RWPE2 (cell line): ENCODE measurements around the gene BEND7.

Experiments used
- ATAC-seq: fragments of 200-7000 bp; cut with Tn5 transposase; 3 replicates; pipeline ENCODE4 v1.9.1; 2021; ENCODE audit warnings: low read depth
- DNase-seq: peaks from one replicate; pipeline ENCODE4 v3.0.0-alpha.2; 2020; ENCODE audit warnings: low spot score
- H3K27ac ChIP-seq: fragments of 450-650 bp; 2 replicates; pipeline ENCODE4 v1.5.1; 2017; ENCODE audit warnings: mild to moderate bottlenecking; ENCODE audit not compliant: poor library complexity, severe bottlenecking
- H3K27me3 ChIP-seq: fragments of 250-450 bp; sonication (Bioruptor Pico); 2 replicates; pipeline ENCODE4 v1.5.1; 2021; ENCODE audit warnings: mild to moderate bottlenecking, moderate library complexity; ENCODE audit not compliant: insufficient read depth, poor library complexity, severe bottlenecking
- H3K36me3 ChIP-seq: fragments of 250-450 bp; sonication (Bioruptor Pico); 2 replicates; pipeline ENCODE4 v1.5.1; 2020; ENCODE audit warnings: low read depth, mild to moderate bottlenecking, moderate library complexity
- H3K4me1 ChIP-seq: fragments of 250-450 bp; sonication (Bioruptor Pico); 2 replicates; pipeline ENCODE4 v1.5.1; 2021; ENCODE audit warnings: mild to moderate bottlenecking, moderate library complexity; ENCODE audit not compliant: insufficient read depth, poor library complexity, severe bottlenecking
- H3K4me3 ChIP-seq: fragments of 250-450 bp; sonication (Bioruptor Pico); 2 replicates; pipeline ENCODE4 v1.5.1; 2021; ENCODE audit warnings: mild to moderate bottlenecking, moderate library complexity; ENCODE audit not compliant: severe bottlenecking
- H3K9me3 ChIP-seq: fragments of 250-450 bp; sonication (Bioruptor Pico); 2 replicates; pipeline ENCODE4 v1.5.1; 2021; ENCODE audit warnings: mild to moderate bottlenecking, moderate library complexity; ENCODE audit not compliant: severe bottlenecking
- TF ChIP-seq, protein P1 (sequence below): fragments of 450-650 bp; IDR thresholded peaks from one replicate; pipeline ENCODE4 v1.5.1; 2017; ENCODE audit warnings: mild to moderate bottlenecking, moderate library complexity; ENCODE audit not compliant: poor library complexity, severe bottlenecking

BEND7 gene

DNA sequence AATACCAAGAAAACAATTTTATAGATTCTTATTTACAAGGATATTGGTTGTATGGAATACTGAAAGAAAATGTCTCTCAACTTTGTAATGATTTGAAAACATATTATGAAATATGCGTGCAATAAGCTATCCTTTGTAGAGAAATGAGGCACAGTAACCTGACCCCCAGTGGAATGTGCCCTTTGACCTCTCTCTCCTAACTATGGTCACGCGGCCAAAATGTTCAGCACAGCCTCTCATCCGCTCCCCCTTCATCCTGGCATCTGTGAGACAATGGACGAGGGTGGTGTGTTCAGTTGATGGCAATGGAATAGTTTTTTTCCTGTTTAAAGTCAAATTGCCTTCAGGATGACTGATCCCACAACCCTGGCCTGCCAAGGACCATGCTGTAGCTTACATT lies 13.3 kb downstream of the BEND7 start:
- ATAC-seq = no peak
- Histone ChIP-seq H3K27me3 (no peaks in the 10 kb centered on the region), H3K4me1 (no peaks in the 10 kb centered on the region), H3K9me3 (no peaks in the 10 kb centered on the region), H3K27ac (no peak overlapping the region), H3K36me3 (no peaks in the 10 kb centered on the region), H3K4me3 (no peak overlapping the region)
- TF ChIP-seq, protein P1, sequence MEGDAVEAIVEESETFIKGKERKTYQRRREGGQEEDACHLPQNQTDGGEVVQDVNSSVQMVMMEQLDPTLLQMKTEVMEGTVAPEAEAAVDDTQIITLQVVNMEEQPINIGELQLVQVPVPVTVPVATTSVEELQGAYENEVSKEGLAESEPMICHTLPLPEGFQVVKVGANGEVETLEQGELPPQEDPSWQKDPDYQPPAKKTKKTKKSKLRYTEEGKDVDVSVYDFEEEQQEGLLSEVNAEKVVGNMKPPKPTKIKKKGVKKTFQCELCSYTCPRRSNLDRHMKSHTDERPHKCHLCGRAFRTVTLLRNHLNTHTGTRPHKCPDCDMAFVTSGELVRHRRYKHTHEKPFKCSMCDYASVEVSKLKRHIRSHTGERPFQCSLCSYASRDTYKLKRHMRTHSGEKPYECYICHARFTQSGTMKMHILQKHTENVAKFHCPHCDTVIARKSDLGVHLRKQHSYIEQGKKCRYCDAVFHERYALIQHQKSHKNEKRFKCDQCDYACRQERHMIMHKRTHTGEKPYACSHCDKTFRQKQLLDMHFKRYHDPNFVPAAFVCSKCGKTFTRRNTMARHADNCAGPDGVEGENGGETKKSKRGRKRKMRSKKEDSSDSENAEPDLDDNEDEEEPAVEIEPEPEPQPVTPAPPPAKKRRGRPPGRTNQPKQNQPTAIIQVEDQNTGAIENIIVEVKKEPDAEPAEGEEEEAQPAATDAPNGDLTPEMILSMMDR = no peak
- DNase-seq = no peak

DNA sequence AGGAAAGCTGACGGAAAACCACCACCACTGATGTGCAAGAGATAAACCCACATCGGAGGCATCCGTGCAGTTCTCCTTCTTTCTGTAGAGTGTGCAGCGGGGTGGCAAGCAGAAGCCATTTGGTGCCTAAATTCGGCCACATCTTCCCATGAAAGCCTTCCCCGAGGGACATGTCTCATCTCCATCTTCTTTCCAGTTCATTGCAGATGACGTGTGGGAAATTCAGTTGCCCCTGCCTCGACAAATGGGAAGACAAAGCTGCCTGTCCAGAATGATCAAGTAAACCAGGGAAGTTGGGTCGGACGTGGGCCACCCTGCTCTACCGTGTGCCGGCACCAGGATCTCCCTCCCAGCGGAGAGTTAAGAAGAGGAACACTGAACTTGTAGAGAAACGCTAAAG lies 14.5 kb downstream of the BEND7 start:
- H3K36me3 ChIP-seq = no peaks in the 10 kb centered on the region
- DNase-seq (no peak), ATAC-seq (no peak)
- H3K4me1 ChIP-seq = no peaks in the 10 kb centered on the region
- no peak overlapping the region for H3K4me3 ChIP-seq
- TF ChIP-seq, protein P1 = no peak
- H3K27me3 ChIP-seq = no peaks in the 10 kb centered on the region
- H3K9me3 ChIP-seq = no peaks in the 10 kb centered on the region
- H3K27ac ChIP-seq = no peak overlapping the region

DNA sequence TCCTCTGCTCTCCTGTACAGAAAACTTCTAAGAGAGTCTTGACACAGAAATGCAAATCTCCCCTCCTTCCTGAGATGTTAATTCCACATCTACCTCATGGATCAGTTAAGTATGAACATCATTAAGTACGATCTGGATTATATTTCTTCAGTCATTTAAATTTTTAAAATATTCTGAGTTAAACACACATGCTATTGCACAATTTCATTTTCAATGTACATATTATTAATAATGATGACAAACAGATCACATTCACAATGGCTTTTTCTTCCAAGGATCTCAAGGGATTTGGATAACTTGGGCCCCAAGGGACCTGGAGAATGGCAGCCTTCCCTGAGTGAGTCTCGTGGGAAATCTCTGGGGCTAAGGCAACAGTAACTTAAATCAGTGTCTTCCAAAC lies 16.2 kb downstream of the BEND7 start:
- TF ChIP-seq, protein P1 = no peak
- DNase-seq (no peak), ATAC-seq (no peak)
- Histone ChIP-seq H3K27me3 (no peaks in the 10 kb centered on the region), H3K36me3 (no peaks in the 10 kb centered on the region), H3K27ac (no peak overlapping the region), H3K4me1 (no peaks in the 10 kb centered on the region), H3K4me3 (no peak overlapping the region), H3K9me3 (no peaks in the 10 kb centered on the region)

DNA sequence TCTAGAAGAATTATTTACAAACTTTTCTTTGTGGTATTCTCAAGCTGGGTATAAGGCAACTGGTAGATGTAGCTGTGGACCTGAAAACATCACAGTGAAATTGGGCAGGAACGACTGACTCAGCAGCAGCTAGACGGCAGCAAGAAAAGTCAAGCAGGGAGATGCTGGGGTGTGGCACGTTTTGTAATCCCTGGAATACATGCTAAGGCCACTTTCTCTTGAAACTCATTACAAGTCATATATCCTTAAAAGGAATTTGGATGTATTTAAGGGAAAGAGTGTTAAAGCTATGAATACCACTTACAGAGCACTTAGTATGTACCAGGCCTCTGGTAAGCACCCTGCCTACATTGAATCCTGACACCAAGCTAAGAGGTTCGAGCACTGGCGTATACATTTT lies 17.4 kb downstream of the BEND7 start:
- ATAC-seq = no peak
- Histone ChIP-seq H3K4me1 (no peaks in the 10 kb centered on the region), H3K4me3 (no peak overlapping the region), H3K9me3 (no peaks in the 10 kb centered on the region), H3K27ac (no peak overlapping the region), H3K36me3 (no peaks in the 10 kb centered on the region), H3K27me3 (no peaks in the 10 kb centered on the region)
- DNase-seq = no peak
- TF ChIP-seq, protein P1 = no peak

DNA sequence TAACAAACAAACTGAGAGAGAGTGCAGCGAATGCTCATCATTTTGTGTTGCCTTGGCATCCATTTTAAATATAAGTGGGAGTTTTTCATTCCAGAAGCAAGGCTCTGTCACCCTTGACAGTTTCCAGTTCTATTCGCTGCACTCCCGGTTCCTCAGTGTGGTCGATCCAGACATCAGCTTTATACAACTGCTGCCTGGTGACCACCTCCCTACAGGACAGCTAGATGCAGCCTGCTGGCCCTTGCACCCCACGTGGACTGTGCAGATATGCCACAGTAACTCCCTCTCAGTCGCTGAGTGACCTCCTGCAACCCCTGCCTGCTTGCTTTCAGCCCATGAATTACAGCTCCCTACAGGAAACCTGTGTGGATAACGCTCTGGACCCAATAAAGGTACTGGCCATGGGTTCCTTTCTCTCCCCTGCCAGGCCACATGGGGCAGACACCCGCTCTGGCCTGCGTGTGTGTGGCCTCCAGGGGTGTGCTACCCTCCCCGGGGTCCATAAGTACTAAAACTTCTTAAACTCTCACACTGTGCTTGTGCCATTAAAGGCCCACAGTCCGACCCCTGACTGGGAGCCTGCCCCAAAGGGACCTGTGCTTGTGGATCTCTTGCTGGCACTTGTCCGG lies 23.6 kb downstream of the BEND7 start:
- TF ChIP-seq, protein P1 = no peak
- no peaks in the 10 kb centered on the region for H3K36me3 ChIP-seq
- no peak overlapping the region for H3K4me3 ChIP-seq
- H3K27me3 ChIP-seq = no peaks in the 10 kb centered on the region
- no peaks in the 10 kb centered on the region for H3K9me3 ChIP-seq
- no peak overlapping the region for H3K27ac ChIP-seq
- ATAC-seq (no peak), DNase-seq (no peak)
- H3K4me1 ChIP-seq = no peaks in the 10 kb centered on the region
